Activated CD4-positive, alpha-beta T cell treated with anti-CD3 and anti-CD28 coated beads for 1 hour (primary cell): ENCODE data around the gene CTCF.

ENCODE experiments used
- DNase-seq: peaks from one replicate; pipeline ENCODE4 v3.0.0-alpha.2; 2020

Gene CTCF

DNA sequence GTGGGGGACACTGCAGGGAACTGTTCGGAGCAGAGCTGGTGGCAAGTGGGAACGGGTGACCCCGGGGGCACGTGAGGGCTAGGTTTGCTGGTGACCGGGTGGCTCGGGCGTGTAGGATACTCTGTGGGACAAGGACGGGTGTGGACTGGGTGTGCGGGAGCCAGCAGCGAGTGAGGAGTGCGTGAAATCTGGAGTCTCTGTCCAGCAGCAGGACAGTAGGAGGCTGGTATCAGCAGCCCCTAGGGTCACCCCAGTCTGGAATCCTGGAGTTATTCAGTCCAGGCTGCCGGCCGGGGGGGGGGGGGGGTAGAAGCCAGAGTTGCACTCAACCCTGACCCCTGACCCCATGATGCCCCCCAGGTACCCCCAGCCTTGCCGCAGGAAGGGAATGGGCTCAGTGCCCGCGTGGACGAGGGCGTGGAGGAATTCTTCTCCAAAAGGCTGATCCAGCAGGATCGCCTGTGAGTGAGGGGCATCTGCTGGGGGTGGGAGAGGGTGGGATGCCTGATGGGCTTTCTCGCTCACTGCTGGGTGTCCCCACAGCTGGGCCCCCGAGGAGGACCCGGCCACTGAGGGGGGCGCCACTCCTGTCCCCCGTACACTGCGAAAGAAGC is 91.6 kb downstream of the CTCF start:
- DNase-seq: no peak

GRCh38 chr16:67654403-67654911 is 92.1 kb downstream of the CTCF start:
- no peak for DNase-seq

- no peak for DNase-seq
Measured at GRCh38 chr16:67655363-67655762, 93.0 kb downstream of the CTCF start.

DNA sequence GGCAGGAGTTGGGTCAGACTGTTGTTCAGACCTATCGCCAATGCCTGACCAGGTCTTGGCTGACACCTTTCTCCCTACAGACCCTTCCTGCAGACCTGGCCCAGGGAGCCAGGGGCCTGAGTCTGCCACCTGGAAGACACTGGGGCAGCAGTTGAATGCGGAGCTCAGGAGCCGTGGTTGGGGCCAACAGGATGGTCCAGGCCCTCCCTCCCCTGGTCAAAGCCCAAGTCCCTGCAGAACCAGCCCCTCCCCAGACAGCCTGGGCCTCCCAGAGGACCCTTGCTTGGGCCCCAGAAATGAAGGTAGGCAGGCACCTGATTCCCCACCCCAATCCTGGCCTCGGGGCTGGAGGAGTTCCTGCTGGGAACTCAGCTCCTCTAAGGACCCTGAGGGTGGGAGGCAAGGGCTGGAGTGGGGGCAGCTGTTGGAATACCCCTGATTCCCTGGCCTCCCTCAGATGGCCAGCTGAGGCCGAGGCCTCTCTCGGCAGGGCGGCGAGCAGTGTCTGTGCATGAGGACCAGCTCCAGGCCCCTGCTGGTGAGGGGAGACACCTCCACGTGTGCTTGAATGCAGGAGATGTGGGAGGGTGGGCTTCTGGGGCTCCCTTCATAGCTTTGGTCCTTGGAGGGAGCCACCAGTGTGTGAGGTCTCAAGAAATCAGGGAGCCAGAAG is 94.2 kb downstream of the CTCF start:
- DNase-seq: no peak

DNA sequence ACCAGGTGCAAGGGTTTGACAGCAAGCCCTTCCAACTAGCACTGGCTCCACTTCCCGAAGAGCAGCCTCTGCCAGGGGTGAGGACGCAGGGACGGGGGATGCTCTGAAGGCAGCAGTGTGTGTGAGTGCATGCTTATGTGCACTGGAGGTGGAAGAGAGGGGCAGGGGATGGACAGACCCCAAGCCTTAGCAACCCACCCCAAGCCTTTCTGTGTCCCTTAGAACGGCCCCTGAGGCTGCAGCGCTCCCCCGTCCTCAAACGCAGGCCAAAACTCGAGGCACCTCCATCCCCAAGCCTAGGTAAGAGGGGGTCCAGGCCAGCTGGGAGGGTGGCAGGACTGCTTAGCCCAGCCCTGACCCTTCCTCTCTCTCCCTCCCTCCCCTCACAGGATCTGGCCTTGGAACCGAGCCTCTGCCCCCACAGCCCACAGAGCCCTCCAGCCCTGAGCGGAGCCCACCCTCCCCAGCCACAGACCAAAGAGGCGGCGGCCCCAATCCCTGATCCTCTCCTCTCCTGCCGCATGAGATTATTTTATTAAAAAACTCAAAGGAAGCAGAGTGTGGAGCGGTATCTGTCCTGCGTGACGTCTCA is 94.8 kb downstream of the CTCF start:
- no peak for DNase-seq

GRCh38 chr16:67657751-67658518 is 95.6 kb downstream of the CTCF start:
- DNase-seq: no peak

- no peak for DNase-seq
Measured at GRCh38 chr16:67658849-67659674, 96.7 kb downstream of the CTCF start.

GRCh38 chr16:67659675-67660563 is 97.6 kb downstream of the CTCF start, which contains the start of gene ACD:
ACD (minus strand) TSS chr16:67660260; CDS start chr16:67660220, 40 bp downstream.
- peak; percentile 87 for DNase-seq

DNA sequence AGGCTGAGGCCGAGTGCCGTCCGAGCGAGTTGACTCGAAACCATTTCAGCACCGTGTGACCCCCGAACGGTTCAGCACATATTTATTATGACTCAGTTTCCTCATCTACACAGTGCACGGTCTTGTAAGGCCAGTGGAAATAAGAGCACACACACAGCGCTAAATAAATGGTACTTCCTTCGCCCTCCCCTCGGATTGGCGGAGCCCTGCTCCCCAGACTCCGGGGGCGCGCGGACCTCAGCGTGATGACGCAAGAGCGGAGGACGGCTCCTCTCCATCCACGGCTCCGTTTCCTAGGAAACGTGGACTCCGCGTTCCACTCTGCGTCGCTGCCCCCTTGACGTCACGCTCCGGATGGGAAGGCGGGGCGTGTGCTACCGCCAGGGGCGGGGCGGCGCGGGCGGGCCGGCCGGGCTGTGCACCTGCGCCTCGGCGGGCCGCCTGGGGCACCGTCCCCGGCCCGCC is 98.3 kb downstream of the CTCF start, which contains the start of gene PARD6A:
Gene PARD6A, plus strand, starts transcription at position 397 of the 465 bp plus-strand sequence. CDS start 79 bp downstream, outside the sequence.
- DNase-seq: peak; percentile 90

GRCh38 chr16:67661101-67661761 is 98.9 kb downstream of the CTCF start:
- no peak for DNase-seq

GRCh38 chr16:67661886-67662652 is 99.7 kb downstream of the CTCF start:
- DNase-seq: no peak

- no peak for DNase-seq
Measured at GRCh38 chr16:67662653-67663010, 100.3 kb downstream of the CTCF start.

DNA sequence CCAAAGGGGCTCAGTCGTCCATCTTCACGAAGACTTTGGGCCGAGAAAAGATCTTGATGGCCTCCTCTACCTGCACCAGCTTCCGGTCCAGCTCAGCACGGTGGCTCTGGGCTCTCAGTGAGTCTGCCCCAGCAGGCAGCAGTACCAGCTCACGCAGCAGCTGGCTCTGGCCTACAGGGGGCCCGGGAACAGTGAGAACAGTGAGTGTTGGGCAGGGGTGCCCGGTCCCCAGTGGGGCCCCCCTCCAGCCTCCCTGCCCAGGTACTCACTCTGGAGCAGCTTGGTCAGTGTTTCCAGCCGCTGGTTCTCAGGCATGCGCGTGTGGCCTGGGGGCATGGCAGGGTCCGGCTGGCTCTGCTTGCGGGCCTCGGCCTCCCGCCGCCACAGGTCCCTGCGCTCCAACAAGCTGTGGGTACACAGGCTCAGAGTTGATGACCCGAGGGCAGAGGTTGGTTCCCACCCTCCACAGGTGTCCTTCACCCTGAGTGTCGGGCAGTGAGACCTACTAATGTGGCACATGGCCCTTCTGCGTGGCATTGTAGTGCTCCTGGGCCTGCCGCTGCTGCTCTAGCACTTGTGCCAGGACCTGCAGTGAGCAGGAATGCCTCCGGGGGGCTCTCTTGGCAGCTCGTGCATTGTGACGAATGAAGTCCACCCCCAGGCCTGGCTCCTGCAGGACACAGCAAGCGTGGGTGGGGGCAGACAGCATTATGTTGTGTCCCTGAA is 101.0 kb downstream of the CTCF start:
- no peak for DNase-seq

GRCh38 chr16:67663877-67664222 is 101.5 kb downstream of the CTCF start:
- DNase-seq: no peak

- no peak for DNase-seq
Measured at GRCh38 chr16:67664258-67664657, 101.9 kb downstream of the CTCF start.

- no peak for DNase-seq
Measured at GRCh38 chr16:67664871-67665270, 102.5 kb downstream of the CTCF start.

GRCh38 chr16:67665598-67665997 is 103.3 kb downstream of the CTCF start:
- DNase-seq: no peak

DNA sequence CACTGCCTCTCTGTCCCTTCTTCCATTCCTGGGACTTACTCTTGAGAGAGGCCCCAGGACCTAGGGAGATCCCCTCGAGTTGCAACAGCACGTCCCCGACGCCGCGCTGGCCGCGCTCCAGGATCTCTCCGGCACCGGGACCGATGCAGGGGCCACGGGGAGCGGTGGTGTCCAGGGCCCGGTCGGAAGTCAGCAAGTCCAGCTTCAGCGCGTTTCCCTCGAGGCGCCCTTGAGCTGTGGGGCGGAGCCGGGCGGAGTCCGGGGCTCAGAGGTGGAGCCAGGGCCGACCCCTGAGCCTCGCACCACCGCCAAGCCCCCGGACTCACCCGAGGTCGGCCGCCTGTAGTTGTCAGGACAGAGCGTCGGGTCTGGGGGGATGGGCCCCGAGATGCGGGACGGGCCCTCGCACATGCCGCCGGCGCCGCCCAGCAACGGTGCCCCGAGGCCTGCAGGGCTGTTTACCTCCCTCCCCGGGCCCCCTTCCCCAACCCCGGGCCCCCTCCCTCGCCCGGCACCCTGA is 103.8 kb downstream of the CTCF start:
- no peak for DNase-seq
